K562 (cell line): ENCODE results near the gene NUP155. TPM values are rescaled to one million over a fixed set of nuclear protein-coding genes. Genes with fewer than 3 reads are reported as not detected.
"Not testable (repeated sequence)": the region's sequence is repeated elsewhere in the genome, so short reads cannot be mapped to it uniquely, and the experiment has no call there.

Source experiments
- ATAC-seq: fragments of 200-7000 bp; cut with Tn5 transposase; 3 replicates; pipeline ENCODE4 v1.9.1; 2020; ENCODE audit warnings: moderate library complexity
- BruUV-seq: library from RNA; stranded (reverse); fragments of 400-500 nt; replicated peaks from 2 replicates; lab custom pipeline; 2021; lab: Mats Ljungman, UMichigan
- CTCF ChIA-PET: fragments of 300-600 bp; formaldehyde crosslinking; extraction: SDS; loops from one replicate; lab custom pipeline; 2021; ENCODE audit warnings: low intra/inter-chr PET ratio; lab: Yijun Ruan, JAX
- POLR2A ChIA-PET: fragments of 300-600, 350-650 bp; sonication (Branson Sonifier 250); formaldehyde crosslinking; extraction: SDS; loops from one replicate; lab custom pipeline; 2021; ENCODE audit warnings: antibody characterized with exemption, inconsistent platforms; lab: Yijun Ruan, JAX
- DNase-seq, 4 experiments: peaks; one replicate each; pipeline versions ENCODE4 v3.0.0 to v3.0.0-alpha.2; 2011 to 2018; ENCODE audit warnings: low spot score in 3 of 4, mixed read lengths in 3 of 4; ENCODE audit errors: extremely low read depth in 1 of 4
- FAIRE-seq: peaks from 2 replicates; lab custom pipeline; 2011; peaks lifted over from hg19 to GRCh38; lab: Jason Lieb, UNC
- H2AFZ ChIP-seq: 2 replicates; pipeline ENCODE4 v1.6.0; 2011; ENCODE audit warnings: low read depth, low read length, control low read depth, inconsistent platforms
- H3K27ac ChIP-seq: fragments of 200-600 bp; 3 replicates; pipeline ENCODE4 v1.8.0; 2011; ENCODE audit warnings: low read depth, mild to moderate bottlenecking, control low read depth, inconsistent platforms, low read length, moderate library complexity, mixed read lengths; ENCODE audit errors: extremely low read depth
- H3K27me3 ChIP-seq, 2 experiments: fragments of 300-600 bp in 1 of 2; 2 replicates in 1 of 2; 3 replicates in 1 of 2; pipeline versions ENCODE4 v1.6.0 to v1.8.0; 2011; ENCODE audit warnings: inconsistent platforms in 2 of 2, low read length in 2 of 2, mild to moderate bottlenecking in 1 of 2, mixed read lengths in 1 of 2, moderate library complexity in 1 of 2; ENCODE audit not compliant: control insufficient read depth in 2 of 2, insufficient read depth in 2 of 2
- H3K36me3 ChIP-seq: fragments of 300-600 bp; 3 replicates; pipeline ENCODE4 v1.8.0; 2011; ENCODE audit warnings: mild to moderate bottlenecking, low read length, inconsistent platforms; ENCODE audit not compliant: control insufficient read depth, insufficient read depth
- H3K4me1 ChIP-seq, 2 experiments: fragments of 200-600 bp in 1 of 2; replicated peaks in 1 of 2; 2 replicates in 1 of 2; 3 replicates in 1 of 2; pipeline versions ENCODE4 v1.5.1 to v1.8.0; 2011; ENCODE audit warnings: inconsistent platforms in 2 of 2, low read length in 2 of 2, mild to moderate bottlenecking in 1 of 2, mixed read lengths in 1 of 2, moderate library complexity in 1 of 2; ENCODE audit not compliant: control insufficient read depth in 2 of 2, insufficient read depth in 2 of 2
- H3K4me2 ChIP-seq: 2 replicates; pipeline ENCODE4 v1.6.1; 2011; ENCODE audit warnings: low read length, control low read depth, inconsistent platforms, mixed read lengths; ENCODE audit not compliant: insufficient read depth
- H3K4me3 ChIP-seq: fragments of 200-600 bp; sonication (generic), shearing (Covaris generic); 2 replicates; pipeline ENCODE4 v1.5.1; 2016; ENCODE audit warnings: control low read depth, inconsistent platforms
- H3K79me2 ChIP-seq: fragments of 200-600 bp; 3 replicates; pipeline ENCODE4 v1.8.0; 2011; ENCODE audit warnings: low read length, inconsistent platforms; ENCODE audit not compliant: control insufficient read depth, insufficient read depth
- H3K9ac ChIP-seq, 2 experiments: 2 replicates each; pipeline versions ENCODE4 v1.6.0 to v1.6.1; 2011; ENCODE audit warnings: low read depth in 2 of 2, low read length in 2 of 2, control low read depth in 1 of 2, inconsistent platforms in 1 of 2, mild to moderate bottlenecking in 1 of 2, mixed read lengths in 1 of 2; ENCODE audit not compliant: insufficient read depth in 1 of 2
- H3K9me1 ChIP-seq: one replicate; pipeline ENCODE4 v1.6.0; 2011; ENCODE audit warnings: inconsistent platforms, mild to moderate bottlenecking, low read length, moderate library complexity; ENCODE audit not compliant: control insufficient read depth, insufficient read depth
- H3K9me3 ChIP-seq: replicated peaks from 2 replicates; pipeline ENCODE4 v1.5.1; 2011; ENCODE audit warnings: low read depth, low read length, inconsistent platforms; ENCODE audit not compliant: control insufficient read depth, insufficient read depth
- H4K20me1 ChIP-seq: replicated peaks from 2 replicates; pipeline ENCODE4 v1.6.1; 2011; ENCODE audit warnings: low read length, inconsistent platforms, mixed read lengths; ENCODE audit not compliant: control insufficient read depth, insufficient read depth
- EP300 ChIP-seq: IDR thresholded peaks from 2 replicates; pipeline ENCODE4 v1.6.1; 2012; ENCODE audit warnings: low read length, improper control_type of control experiment
- MEIS2 ChIP-seq: fragments of 450-650 bp; IDR thresholded peaks from 2 replicates; pipeline ENCODE4 v1.6.1; 2014; ENCODE audit warnings: mild to moderate bottlenecking; ENCODE audit not compliant: partially characterized antibody
- ZNF696 ChIP-seq: fragments of 250-450 bp; sonication (Bioruptor Pico); conservative IDR thresholded peaks from 2 replicates; pipeline ENCODE4 v1.4.0; 2020; ENCODE audit warnings: mild to moderate bottlenecking, moderate library complexity
- WGBS: fragments of 100-300 bp; shearing (Covaris generic); methylation state at CpG from one replicate; pipeline ENCODE4 v1.1.6; 2016; ENCODE audit warnings: low coverage, mixed read lengths; ENCODE audit not compliant: insufficient coverage; ENCODE audit errors: missing lambda C conversion rate; 5-methylcytosine and 5-hydroxymethylcytosine counted together
- in situ Hi-C: fragments of 300-500 bp; cut with MboI; formaldehyde crosslinking; loops from 4 replicates; pipeline ENCODE4 v1.15.0; 2018; ENCODE audit warnings: inconsistent platforms, mixed read lengths
- intact Hi-C: fragments of 100-400 bp; cut with micrococcal nuclease; formaldehyde crosslinking; loops from 2 replicates; pipeline ENCODE4 v1.14.2; 2022
- polyA plus RNA-seq, 8 experiments: library from polyadenylated mRNA; depleted of rRNA in 4 of 8; stranded (reverse) in 5 of 8; unstranded in 3 of 8; fragments of >200 nt; fragmentation: Nextera tagmentation in 2 of 8; fragmentation: Illumina TruSeq in 1 of 8; extraction: Ambion mirVana in 2 of 8; extraction: Trizol in 1 of 8; gene quantifications; 2 replicates each; pipeline versions ENCODE4 v1.2.1 to v1.2.3, GENCODE V29; 2011 to 2014; ENCODE audit warnings: inconsistent platforms in 1 of 8, missing spikeins in 1 of 8
- total RNA-seq, 7 experiments: library from RNA; depleted of rRNA in 6 of 7; stranded (reverse); fragments of >200 nt in 6 of 7; fragmentation: Illumina TruSeq in 2 of 7; extraction: Trizol in 2 of 7; gene quantifications; 2 replicates each; pipeline versions ENCODE4 v1.2.1 to v1.2.3, GENCODE V29; 2011 to 2021; ENCODE audit warnings: low replicate concordance in 1 of 7
- TF ChIP-seq, protein P1 (sequence below), 2 experiments: IDR thresholded peaks in 1 of 2; conservative IDR thresholded peaks in 1 of 2; 2 replicates each; pipeline ENCODE4 v1.6.1; 2016; ENCODE audit warnings: low read depth in 2 of 2, mild to moderate bottlenecking in 1 of 2, missing compliant biosample characterization in 1 of 2, missing genetic modification characterization in 1 of 2, moderate library complexity in 1 of 2
- TF ChIP-seq, protein P2 (sequence below): fragments of 250-450 bp; sonication (Bioruptor Pico); IDR thresholded peaks from 2 replicates; pipeline ENCODE4 v1.5.0; 2020; ENCODE audit warnings: mild to moderate bottlenecking

NUP155 gene
- total and polyA plus RNA-seq, 9 of the 15 experiments (the other 6 are each of a cell fraction or from before 2014, with no cell fraction given): 39.3 to 130 (median 77.0) TPM

DNA sequence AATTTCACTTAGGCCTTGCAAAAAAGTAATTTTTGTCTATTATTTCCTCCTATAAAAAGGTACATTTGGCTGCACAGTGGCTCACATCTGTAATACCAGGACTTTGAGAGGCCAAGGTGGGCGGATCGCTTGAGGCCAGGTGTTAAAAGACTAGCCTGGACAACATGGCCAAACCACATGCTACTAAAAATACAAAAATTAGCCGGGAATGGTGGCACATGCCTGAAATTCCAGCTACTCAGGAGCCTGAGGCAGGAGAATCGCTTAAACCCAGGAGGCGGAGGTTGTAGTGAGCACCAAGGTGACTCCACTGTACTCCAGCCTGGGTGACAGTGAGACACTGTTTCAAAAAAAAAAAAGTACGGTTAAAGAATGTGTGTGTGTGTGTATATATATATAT, 15.7 kb downstream of the NUP155 start (continued):
- no peak for TF ChIP-seq MEIS2
- TF ChIP-seq, protein P1, sequence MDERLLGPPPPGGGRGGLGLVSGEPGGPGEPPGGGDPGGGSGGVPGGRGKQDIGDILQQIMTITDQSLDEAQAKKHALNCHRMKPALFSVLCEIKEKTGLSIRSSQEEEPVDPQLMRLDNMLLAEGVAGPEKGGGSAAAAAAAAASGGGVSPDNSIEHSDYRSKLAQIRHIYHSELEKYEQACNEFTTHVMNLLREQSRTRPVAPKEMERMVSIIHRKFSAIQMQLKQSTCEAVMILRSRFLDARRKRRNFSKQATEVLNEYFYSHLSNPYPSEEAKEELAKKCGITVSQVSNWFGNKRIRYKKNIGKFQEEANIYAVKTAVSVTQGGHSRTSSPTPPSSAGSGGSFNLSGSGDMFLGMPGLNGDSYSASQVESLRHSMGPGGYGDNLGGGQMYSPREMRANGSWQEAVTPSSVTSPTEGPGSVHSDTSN (CRISPR knock-in tag; IDR thresholded peaks at IDR 0.05; ENCODE audit: low read depth): no peak
- TF ChIP-seq, protein P1 (tag; conservative IDR thresholded peaks at IDR 0.05; ENCODE audit: low read depth): no peak
- TF ChIP-seq EP300: no peak
- TF ChIP-seq, protein P2, sequence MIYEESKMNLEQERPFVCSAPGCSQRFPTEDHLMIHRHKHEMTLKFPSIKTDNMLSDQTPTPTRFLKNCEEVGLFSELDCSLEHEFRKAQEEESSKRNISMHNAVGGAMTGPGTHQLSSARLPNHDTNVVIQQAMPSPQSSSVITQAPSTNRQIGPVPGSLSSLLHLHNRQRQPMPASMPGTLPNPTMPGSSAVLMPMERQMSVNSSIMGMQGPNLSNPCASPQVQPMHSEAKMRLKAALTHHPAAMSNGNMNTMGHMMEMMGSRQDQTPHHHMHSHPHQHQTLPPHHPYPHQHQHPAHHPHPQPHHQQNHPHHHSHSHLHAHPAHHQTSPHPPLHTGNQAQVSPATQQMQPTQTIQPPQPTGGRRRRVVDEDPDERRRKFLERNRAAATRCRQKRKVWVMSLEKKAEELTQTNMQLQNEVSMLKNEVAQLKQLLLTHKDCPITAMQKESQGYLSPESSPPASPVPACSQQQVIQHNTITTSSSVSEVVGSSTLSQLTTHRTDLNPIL (CRISPR knock-in tag): no peak
- no peak for TF ChIP-seq ZNF696
- TF ChIP-seq, all 486 proteins: peak for 0

DNA sequence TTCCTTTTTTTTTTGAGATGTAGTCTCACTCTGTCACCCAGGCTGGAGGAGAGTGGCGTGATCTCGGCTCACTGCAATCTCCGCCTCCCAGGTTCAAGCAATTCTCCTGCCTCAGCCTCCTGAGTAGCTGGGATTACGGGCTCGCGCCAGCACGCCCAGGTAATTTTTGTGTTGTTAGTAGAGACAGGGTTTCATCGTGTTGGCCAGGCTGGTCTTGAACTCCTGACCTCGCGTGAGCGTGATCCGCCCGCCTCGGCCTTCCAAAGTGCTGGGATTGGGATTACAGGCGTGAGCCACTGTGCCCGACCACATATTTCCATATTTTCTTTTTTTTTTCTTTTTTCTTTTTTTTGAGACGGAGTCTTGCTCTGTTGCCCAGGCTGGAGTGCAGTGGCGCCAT, 28.2 kb downstream of the NUP155 start:
- peaks cover 84% of the 10 kb centered on the region for H3K36me3 ChIP-seq
- H3K9me3 ChIP-seq, FAIRE-seq, H3K4me1 ChIP-seq, H4K20me1 ChIP-seq, DNase-seq, H3K27me3 ChIP-seq, H3K79me2 ChIP-seq, intact Hi-C loops, H3K9me1 ChIP-seq, BruUV-seq, H3K4me2 ChIP-seq, ATAC-seq, in situ Hi-C loops, POLR2A ChIA-PET, H3K4me3 ChIP-seq, CTCF ChIA-PET, H2AFZ ChIP-seq, H3K27ac ChIP-seq, H3K9ac ChIP-seq: not testable (repeated sequence)
- WGBS: 91% methylated on average over 12 of the region's 18 CpGs

DNA sequence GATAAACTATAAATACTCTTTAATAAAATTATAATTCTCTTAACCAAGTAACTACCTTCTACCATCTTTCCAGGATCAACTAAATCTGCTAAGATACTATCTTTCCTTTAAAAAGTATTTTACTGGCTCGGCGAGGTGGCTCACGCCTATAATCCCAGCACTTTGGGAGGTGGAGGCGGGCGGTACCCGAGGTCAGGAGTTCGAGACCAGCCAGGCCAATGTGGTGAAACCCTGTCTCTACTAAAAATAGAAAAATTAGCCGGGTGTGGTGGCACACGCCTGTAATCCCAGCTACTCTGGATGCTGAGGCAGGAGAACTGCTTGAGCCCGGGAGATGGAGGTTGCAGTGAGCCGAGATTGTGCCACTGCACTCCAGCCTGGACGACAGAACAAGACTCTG, 36.2 kb downstream of the NUP155 start:
- not testable (repeated sequence) for H3K27ac ChIP-seq, BruUV-seq
- H3K36me3 ChIP-seq: peaks cover 86% of the 10 kb centered on the region

More for the DNA sequence above, 36.2 kb downstream of the NUP155 start:
- H3K27me3 ChIP-seq, H2AFZ ChIP-seq, H3K9me3 ChIP-seq, H3K9me1 ChIP-seq, H3K79me2 ChIP-seq, in situ Hi-C loops, H3K4me3 ChIP-seq, H4K20me1 ChIP-seq, H3K4me2 ChIP-seq, ATAC-seq, CTCF ChIA-PET, DNase-seq, H3K4me1 ChIP-seq, intact Hi-C loops, H3K9ac ChIP-seq, FAIRE-seq: not testable (repeated sequence)
- POLR2A ChIA-PET: interaction anchor here (1.0 kb wide), 1 partner anchor 31 kb away, joined by 3 read pairs; no protein-coding TSS in a partner anchor
- WGBS: 95% methylated on average over 12 of the region's 12 CpGs
